ENCODE results near the gene KCNJ9.
"Not testable (repeated sequence)": the region's sequence is repeated elsewhere in the genome, so short reads cannot be mapped to it uniquely, and the experiment has no call there.

KCNJ9 gene

DNA sequence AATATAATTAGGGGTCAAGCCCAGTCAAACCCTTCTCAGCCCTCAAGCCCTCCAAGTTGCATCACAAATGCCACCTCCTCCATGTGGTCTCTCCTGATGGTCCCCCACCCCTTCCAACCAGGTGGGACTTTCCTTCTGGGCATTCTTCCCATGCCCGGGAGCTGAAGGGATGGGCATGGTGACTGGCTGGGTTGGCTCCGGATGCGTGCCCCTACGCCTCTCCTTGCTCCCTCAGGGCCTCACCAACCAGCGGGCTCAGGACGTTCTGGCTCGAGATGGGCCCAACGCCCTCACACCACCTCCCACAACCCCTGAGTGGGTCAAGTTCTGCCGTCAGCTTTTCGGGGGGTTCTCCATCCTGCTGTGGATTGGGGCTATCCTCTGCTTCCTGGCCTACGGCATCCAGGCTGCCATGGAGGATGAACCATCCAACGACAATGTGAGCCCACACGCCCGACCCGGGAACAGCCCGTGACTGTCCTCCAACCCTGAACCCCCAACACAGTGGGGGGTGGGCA lies 41.7 kb downstream of the KCNJ9 start:
- H3K36me3 ChIP-seq (ENCODE audit: control insufficient read depth in 5 of 5, insufficient read depth in 5 of 5, low read length in 5 of 5) = no peaks in the 10 kb centered on the region
- H3K27ac ChIP-seq (ENCODE audit: low read depth, low read length) = no peak overlapping the region
- H3K9ac ChIP-seq (ENCODE audit: low read length in 5 of 5) = no peak overlapping the region
- no peak overlapping the region for H3K4me3 ChIP-seq (ENCODE audit: low read depth in 1 of 5, low read length in 5 of 5)
- H3K27me3 ChIP-seq (ENCODE audit: control insufficient read depth in 5 of 5, insufficient read depth in 4 of 5, low read length in 5 of 5) = no peaks in the 10 kb centered on the region
- H3K4me1 ChIP-seq (ENCODE audit: control insufficient read depth in 5 of 5, insufficient read depth in 5 of 5, low read length in 5 of 5) = peaks cover 0 to 44% (median 36%) of the 10 kb centered on the region in 5 donors
- no peaks in the 10 kb centered on the region for H3K9me3 ChIP-seq (ENCODE audit: control insufficient read depth in 5 of 5, low read length in 5 of 5)

DNA sequence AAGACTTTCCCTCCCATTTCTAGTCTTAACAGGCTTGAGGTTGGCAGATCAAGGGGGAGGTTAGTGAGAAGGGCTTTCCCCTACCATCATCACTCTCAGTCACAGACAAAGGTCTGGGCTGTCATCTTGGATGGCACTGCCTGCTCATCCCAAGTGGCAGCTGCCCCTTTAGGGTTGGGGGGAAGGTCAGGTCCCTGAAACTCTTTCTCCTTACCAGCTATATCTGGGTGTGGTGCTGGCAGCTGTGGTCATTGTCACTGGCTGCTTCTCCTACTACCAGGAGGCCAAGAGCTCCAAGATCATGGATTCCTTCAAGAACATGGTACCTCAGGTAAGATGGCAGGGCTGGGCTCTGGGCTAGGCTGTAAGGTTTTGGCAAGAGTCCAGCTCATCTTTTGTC lies 42.4 kb downstream of the KCNJ9 start:
- H3K27me3 ChIP-seq (ENCODE audit: control insufficient read depth in 5 of 5, insufficient read depth in 4 of 5, low read length in 5 of 5) = no peaks in the 10 kb centered on the region
- H3K4me3 ChIP-seq (ENCODE audit: low read depth in 1 of 5, low read length in 5 of 5) = no peak overlapping the region
- H3K9ac ChIP-seq (ENCODE audit: low read length in 5 of 5) = no peak overlapping the region
- H3K4me1 ChIP-seq (ENCODE audit: control insufficient read depth in 5 of 5, insufficient read depth in 5 of 5, low read length in 5 of 5) = peaks cover 0 to 44% (median 29%) of the 10 kb centered on the region in 5 donors
- H3K27ac ChIP-seq (ENCODE audit: low read depth, low read length) = peak overlapping the region; percentile 12
- no peaks in the 10 kb centered on the region for H3K9me3 ChIP-seq (ENCODE audit: control insufficient read depth in 5 of 5, low read length in 5 of 5)
- H3K36me3 ChIP-seq (ENCODE audit: control insufficient read depth in 5 of 5, insufficient read depth in 5 of 5, low read length in 5 of 5) = no peaks in the 10 kb centered on the region

DNA sequence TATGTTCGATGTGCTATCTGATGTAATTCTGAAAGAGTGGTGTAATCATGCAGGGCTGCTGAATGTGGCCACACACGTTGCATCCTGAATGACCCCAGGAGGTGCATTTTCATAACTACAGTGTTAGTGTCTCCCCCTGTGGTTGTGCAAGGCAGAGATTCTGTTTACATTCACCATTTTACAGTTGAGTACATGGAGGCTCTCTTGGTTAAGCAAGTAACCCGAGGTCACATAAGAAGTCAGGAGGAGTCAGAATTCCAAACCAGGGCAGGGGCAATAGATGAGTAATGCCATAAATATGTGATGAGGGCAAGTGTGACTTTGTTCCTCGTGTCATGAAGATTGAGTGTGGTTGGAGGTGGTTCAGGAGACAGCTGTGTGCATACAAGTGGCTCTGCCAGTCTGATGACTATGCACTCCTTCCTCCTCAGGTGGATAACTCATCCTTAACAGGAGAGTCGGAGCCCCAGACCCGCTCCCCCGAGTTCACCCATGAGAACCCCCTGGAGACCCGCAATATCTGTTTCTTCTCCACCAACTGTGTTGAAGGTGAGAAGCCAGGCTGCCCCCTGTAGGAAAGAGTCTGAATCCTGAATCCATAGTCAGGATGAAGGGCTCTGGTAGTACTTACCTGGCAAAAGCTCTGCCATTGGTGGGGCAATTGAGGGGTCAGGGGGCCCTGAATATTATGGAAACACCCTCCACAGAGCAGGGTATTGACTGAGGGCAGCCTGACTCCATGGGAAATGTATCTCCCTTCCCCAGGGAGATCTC lies 43.6 kb downstream of the KCNJ9 start:
- peaks cover 0 to 52% (median 32%) of the 10 kb centered on the region in 5 donors for H3K4me1 ChIP-seq (ENCODE audit: control insufficient read depth in 5 of 5, insufficient read depth in 5 of 5, low read length in 5 of 5)
- H3K27ac ChIP-seq (ENCODE audit: low read depth, low read length) = peak overlapping the region; percentile 91
- H3K36me3 ChIP-seq (ENCODE audit: control insufficient read depth in 5 of 5, insufficient read depth in 5 of 5, low read length in 5 of 5) = peaks cover 0 to 8% (median 0%) of the 10 kb centered on the region in 5 donors

DNA sequence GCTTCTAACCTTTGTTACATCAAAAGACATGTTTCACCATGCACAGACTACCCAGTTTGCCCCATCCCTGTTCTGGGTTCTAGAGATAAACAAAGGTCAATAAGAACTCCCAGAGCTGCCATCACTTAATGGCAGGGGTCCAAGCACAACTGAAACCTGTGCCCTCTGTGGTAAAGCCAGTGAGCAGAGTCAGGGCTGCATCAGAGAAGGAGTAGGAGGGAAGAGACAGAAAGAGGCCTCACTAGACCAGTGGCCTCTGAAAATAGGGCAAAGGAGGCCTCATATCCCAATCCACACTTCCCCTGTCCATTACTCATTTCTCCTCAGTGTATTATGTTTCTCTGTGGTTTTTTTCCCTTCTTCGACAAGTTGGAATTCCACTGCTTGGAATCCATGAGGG lies 44.4 kb downstream of the KCNJ9 start:
- H3K27ac ChIP-seq (ENCODE audit: low read depth, low read length) = peak overlapping the region; percentile 91
- no peaks in the 10 kb centered on the region for H3K9me3 ChIP-seq (ENCODE audit: control insufficient read depth in 5 of 5, low read length in 5 of 5)
- no peaks in the 10 kb centered on the region for H3K27me3 ChIP-seq (ENCODE audit: control insufficient read depth in 5 of 5, insufficient read depth in 4 of 5, low read length in 5 of 5)
- no peak overlapping the region for H3K4me3 ChIP-seq (ENCODE audit: low read depth in 1 of 5, low read length in 5 of 5)
- peaks cover 0 to 58% (median 36%) of the 10 kb centered on the region in 5 donors for H3K4me1 ChIP-seq (ENCODE audit: control insufficient read depth in 5 of 5, insufficient read depth in 5 of 5, low read length in 5 of 5)
- H3K36me3 ChIP-seq (ENCODE audit: control insufficient read depth in 5 of 5, insufficient read depth in 5 of 5, low read length in 5 of 5) = peaks cover 0 to 8% (median 0%) of the 10 kb centered on the region in 5 donors
- H3K9ac ChIP-seq (ENCODE audit: low read length in 5 of 5) = peak overlapping the region in 3 of 5 donors; percentile 6 to 38 (median 11)

More for the DNA sequence above, 43.6 kb downstream of the KCNJ9 start:
- H3K27me3 ChIP-seq (ENCODE audit: control insufficient read depth in 5 of 5, insufficient read depth in 4 of 5, low read length in 5 of 5) = no peaks in the 10 kb centered on the region
- peak overlapping the region in 4 of 5 donors; percentile 4 to 40 (median 24) for H3K9ac ChIP-seq (ENCODE audit: low read length in 5 of 5)
- no peak overlapping the region for H3K4me3 ChIP-seq (ENCODE audit: low read depth in 1 of 5, low read length in 5 of 5)
- H3K9me3 ChIP-seq (ENCODE audit: control insufficient read depth in 5 of 5, low read length in 5 of 5) = no peaks in the 10 kb centered on the region

DNA sequence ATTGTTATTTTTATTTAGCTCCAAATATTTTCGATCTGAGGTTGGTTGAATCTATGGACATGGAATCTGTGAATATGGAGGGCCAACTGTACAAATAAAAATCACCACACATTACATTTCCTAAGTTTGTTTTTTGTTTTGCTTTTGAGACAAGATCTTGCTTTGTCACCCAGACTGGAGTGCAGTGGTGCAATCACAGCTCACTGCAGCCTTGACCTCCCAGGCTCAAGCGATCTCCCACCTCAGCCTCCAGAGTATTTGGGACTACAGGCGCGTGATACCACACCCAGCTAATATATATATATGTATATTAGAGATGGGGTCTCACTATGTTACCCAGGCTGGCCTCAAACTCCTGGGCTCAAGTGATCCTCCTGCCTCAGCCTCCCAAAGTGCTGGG lies 45.0 kb downstream of the KCNJ9 start:
- H3K9ac ChIP-seq (ENCODE audit: low read length in 5 of 5) = peak overlapping the region in 1 of 5 donors; percentile 6
- H3K4me3 ChIP-seq (ENCODE audit: low read depth in 1 of 5, low read length in 5 of 5); H3K27me3 ChIP-seq (ENCODE audit: control insufficient read depth in 5 of 5, insufficient read depth in 4 of 5, low read length in 5 of 5); H3K9me3 ChIP-seq (ENCODE audit: control insufficient read depth in 5 of 5, low read length in 5 of 5); H3K36me3 ChIP-seq (ENCODE audit: control insufficient read depth in 5 of 5, insufficient read depth in 5 of 5, low read length in 5 of 5): not testable (repeated sequence)
- H3K4me1 ChIP-seq (ENCODE audit: control insufficient read depth in 5 of 5, insufficient read depth in 5 of 5, low read length in 5 of 5) = peaks cover 0 to 64% (median 41%) of the 10 kb centered on the region in 5 donors
- peak overlapping the region; percentile 91 for H3K27ac ChIP-seq (ENCODE audit: low read depth, low read length)

DNA sequence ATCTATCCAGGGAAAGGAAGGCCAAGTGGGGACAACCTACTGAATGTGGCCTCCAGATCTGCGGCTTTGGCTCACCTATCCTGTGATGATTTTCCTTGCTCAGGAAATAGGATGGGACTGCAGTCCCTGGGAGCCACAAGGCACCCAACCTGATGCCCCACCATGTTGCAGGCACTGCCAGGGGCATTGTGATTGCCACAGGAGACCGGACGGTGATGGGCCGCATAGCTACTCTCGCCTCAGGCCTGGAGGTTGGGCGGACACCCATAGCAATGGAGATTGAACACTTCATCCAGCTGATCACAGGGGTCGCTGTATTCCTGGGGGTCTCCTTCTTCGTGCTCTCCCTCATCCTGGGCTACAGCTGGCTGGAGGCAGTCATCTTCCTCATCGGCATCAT lies 46.0 kb downstream of the KCNJ9 start:
- no peak overlapping the region for H3K4me3 ChIP-seq (ENCODE audit: low read depth in 1 of 5, low read length in 5 of 5)
- H3K4me1 ChIP-seq (ENCODE audit: control insufficient read depth in 5 of 5, insufficient read depth in 5 of 5, low read length in 5 of 5) = peaks cover 0 to 75% (median 43%) of the 10 kb centered on the region in 5 donors
- H3K9me3 ChIP-seq (ENCODE audit: control insufficient read depth in 5 of 5, low read length in 5 of 5) = no peaks in the 10 kb centered on the region
- H3K27ac ChIP-seq (ENCODE audit: low read depth, low read length) = peak overlapping the region; percentile 91
- H3K36me3 ChIP-seq (ENCODE audit: control insufficient read depth in 5 of 5, insufficient read depth in 5 of 5, low read length in 5 of 5) = peaks cover 0 to 8% (median 0%) of the 10 kb centered on the region in 5 donors
- H3K27me3 ChIP-seq (ENCODE audit: control insufficient read depth in 5 of 5, insufficient read depth in 4 of 5, low read length in 5 of 5) = no peaks in the 10 kb centered on the region
- peak overlapping the region in 2 of 5 donors; percentile 23 to 35 for H3K9ac ChIP-seq (ENCODE audit: low read length in 5 of 5)

DNA sequence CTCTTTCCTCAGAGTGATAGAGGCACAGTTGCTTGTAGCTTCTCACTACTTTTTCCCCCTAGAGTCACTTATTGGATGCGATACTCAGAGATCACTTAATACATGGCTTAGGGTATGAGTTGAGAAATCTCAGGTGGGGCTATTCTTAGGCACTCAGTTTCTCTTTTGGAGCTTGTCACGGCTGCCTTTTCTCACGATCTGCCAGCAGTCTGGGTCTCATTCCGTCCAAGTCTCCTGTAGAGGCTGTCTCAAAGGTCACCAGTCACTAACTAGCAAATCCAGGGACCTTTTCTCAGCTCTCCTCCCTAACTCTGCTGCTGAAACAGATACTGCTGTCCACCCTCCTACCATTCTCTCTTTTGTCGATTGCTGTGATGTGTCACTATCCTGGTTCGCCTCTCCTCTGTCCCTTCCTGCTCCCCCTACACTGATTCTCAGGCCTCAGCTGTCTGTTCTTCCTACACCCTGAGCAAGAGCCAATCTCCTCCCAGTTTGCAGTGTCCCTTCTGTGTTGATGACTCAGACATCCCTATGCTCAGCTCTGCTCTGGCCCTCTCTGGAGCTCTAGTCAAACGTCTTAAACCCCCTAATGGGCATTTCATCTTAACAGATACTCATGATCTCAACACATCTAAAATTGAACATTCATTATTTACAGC lies 46.7 kb downstream of the KCNJ9 start:
- Histone ChIP-seq H3K9me3 (ENCODE audit: control insufficient read depth in 5 of 5, low read length in 5 of 5) (no peaks in the 10 kb centered on the region), H3K9ac (ENCODE audit: low read length in 5 of 5) (peak overlapping the region in 2 of 5 donors; percentile 23 to 35), H3K27me3 (ENCODE audit: control insufficient read depth in 5 of 5, insufficient read depth in 4 of 5, low read length in 5 of 5) (no peaks in the 10 kb centered on the region), H3K4me1 (ENCODE audit: control insufficient read depth in 5 of 5, insufficient read depth in 5 of 5, low read length in 5 of 5) (peaks cover 0 to 80% (median 46%) of the 10 kb centered on the region in 5 donors), H3K4me3 (ENCODE audit: low read depth in 1 of 5, low read length in 5 of 5) (no peak overlapping the region), H3K27ac (ENCODE audit: low read depth, low read length) (peak overlapping the region; percentile 91), H3K36me3 (ENCODE audit: control insufficient read depth in 5 of 5, insufficient read depth in 5 of 5, low read length in 5 of 5) (peaks cover 0 to 8% (median 0%) of the 10 kb centered on the region in 5 donors)

DNA sequence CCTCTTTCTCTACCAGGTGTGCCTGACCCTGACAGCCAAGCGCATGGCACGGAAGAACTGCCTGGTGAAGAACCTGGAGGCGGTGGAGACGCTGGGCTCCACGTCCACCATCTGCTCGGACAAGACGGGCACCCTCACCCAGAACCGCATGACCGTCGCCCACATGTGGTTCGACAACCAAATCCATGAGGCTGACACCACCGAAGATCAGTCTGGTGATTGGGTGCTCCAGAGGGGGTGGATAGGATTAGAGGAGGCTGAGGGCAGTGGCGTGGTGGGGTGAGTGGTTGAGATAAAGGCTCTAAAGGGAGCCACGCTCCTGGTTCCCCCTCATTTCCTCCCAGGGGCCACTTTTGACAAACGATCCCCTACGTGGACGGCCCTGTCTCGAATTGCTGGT lies 47.3 kb downstream of the KCNJ9 start:
- H3K9me3 ChIP-seq (ENCODE audit: control insufficient read depth in 5 of 5, low read length in 5 of 5) = no peaks in the 10 kb centered on the region
- H3K9ac ChIP-seq (ENCODE audit: low read length in 5 of 5) = no peak overlapping the region
- no peak overlapping the region for H3K4me3 ChIP-seq (ENCODE audit: low read depth in 1 of 5, low read length in 5 of 5)
- peak overlapping the region; percentile 91 for H3K27ac ChIP-seq (ENCODE audit: low read depth, low read length)
- H3K4me1 ChIP-seq (ENCODE audit: control insufficient read depth in 5 of 5, insufficient read depth in 5 of 5, low read length in 5 of 5) = peaks cover 0 to 80% (median 46%) of the 10 kb centered on the region in 5 donors
- no peaks in the 10 kb centered on the region for H3K27me3 ChIP-seq (ENCODE audit: control insufficient read depth in 5 of 5, insufficient read depth in 4 of 5, low read length in 5 of 5)
- H3K36me3 ChIP-seq (ENCODE audit: control insufficient read depth in 5 of 5, insufficient read depth in 5 of 5, low read length in 5 of 5) = peaks cover 0 to 8% (median 0%) of the 10 kb centered on the region in 5 donors

DNA sequence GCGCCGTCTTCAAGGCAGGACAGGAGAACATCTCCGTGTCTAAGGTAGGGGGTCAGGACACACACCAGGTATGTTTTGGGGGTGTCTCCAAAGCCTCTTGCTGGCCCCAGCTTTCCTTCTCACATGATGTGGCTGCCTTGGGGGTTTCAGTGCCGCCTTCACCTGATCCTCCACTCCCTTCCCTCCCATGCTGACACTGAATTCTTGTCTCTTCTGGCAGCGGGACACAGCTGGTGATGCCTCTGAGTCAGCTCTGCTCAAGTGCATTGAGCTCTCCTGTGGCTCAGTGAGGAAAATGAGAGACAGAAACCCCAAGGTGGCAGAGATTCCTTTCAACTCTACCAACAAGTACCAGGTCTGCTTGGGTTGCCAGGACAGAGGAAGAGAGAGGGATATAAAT lies 47.7 kb downstream of the KCNJ9 start:
- H3K36me3 ChIP-seq (ENCODE audit: control insufficient read depth in 5 of 5, insufficient read depth in 5 of 5, low read length in 5 of 5) = peaks cover 0 to 8% (median 0%) of the 10 kb centered on the region in 5 donors
- no peaks in the 10 kb centered on the region for H3K27me3 ChIP-seq (ENCODE audit: control insufficient read depth in 5 of 5, insufficient read depth in 4 of 5, low read length in 5 of 5)
- H3K9ac ChIP-seq (ENCODE audit: low read length in 5 of 5) = no peak overlapping the region
- H3K9me3 ChIP-seq (ENCODE audit: control insufficient read depth in 5 of 5, low read length in 5 of 5) = no peaks in the 10 kb centered on the region
- H3K4me1 ChIP-seq (ENCODE audit: control insufficient read depth in 5 of 5, insufficient read depth in 5 of 5, low read length in 5 of 5) = peaks cover 0 to 76% (median 46%) of the 10 kb centered on the region in 5 donors
- peak overlapping the region; percentile 91 for H3K27ac ChIP-seq (ENCODE audit: low read depth, low read length)
- no peak overlapping the region for H3K4me3 ChIP-seq (ENCODE audit: low read depth in 1 of 5, low read length in 5 of 5)

DNA sequence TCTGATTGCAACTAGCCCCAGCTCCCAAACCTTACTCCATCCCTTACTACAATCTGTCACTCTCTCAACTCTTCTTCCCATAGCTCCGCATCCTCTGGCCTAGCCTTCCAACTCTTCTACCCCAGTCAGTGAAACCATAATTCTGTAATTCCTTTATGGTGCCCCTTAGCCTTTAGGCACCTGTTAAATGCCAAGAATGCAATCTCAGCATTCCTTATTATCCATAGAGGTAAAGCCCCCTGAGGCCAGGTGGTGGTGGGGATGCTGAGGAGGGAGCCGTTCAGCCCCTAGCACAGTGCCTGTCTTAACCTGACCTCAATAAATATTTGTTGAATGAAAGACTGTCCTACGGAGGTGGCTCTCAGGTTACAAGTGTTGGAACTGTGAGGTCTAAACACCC lies 48.2 kb downstream of the KCNJ9 start:
- H3K4me3 ChIP-seq (ENCODE audit: low read depth in 1 of 5, low read length in 5 of 5) = no peak overlapping the region
- H3K36me3 ChIP-seq (ENCODE audit: control insufficient read depth in 5 of 5, insufficient read depth in 5 of 5, low read length in 5 of 5) = peaks cover 0 to 8% (median 0%) of the 10 kb centered on the region in 5 donors
- peak overlapping the region; percentile 91 for H3K27ac ChIP-seq (ENCODE audit: low read depth, low read length)
- H3K4me1 ChIP-seq (ENCODE audit: control insufficient read depth in 5 of 5, insufficient read depth in 5 of 5, low read length in 5 of 5) = peaks cover 0 to 75% (median 45%) of the 10 kb centered on the region in 5 donors
- H3K9me3 ChIP-seq (ENCODE audit: control insufficient read depth in 5 of 5, low read length in 5 of 5) = no peaks in the 10 kb centered on the region
- H3K27me3 ChIP-seq (ENCODE audit: control insufficient read depth in 5 of 5, insufficient read depth in 4 of 5, low read length in 5 of 5) = no peaks in the 10 kb centered on the region
- H3K9ac ChIP-seq (ENCODE audit: low read length in 5 of 5) = no peak overlapping the region

Data from subcutaneous abdominal adipose tissue (tissue), 5 donors.